Measurements from ENCODE around the gene CCBE1.
A peak's percentile ranks its signal among the peaks of the same experiment; 100 is the strongest.

CCBE1 gene

DNA sequence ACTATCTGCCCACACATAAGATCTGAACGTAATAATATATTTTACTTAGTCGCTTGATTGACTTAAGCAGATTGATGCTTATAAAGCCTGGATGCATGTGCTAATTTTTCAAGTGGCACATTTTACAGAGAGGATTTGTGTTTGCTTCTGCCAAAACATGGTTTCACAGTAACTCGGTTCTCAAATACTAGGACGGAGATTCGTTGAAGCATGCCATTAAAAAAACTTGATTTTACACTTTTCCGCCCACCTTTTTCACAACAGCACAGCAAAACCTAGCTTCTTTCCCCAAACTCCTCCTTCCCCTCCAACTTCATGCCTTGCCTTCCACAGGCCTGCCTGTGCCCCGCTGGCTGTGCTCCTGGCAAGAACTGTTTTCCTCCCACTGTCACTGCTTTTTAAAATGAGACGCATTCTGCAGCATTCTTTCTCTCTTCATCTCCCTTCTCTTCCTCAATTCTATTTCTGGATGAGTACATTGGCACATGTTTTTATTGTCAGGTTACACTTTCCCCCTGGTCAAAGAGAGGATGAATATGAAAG, 283.0 kb downstream of the CCBE1 start:
- DNase-seq (ENCODE audit: low read depth in 1 of 2, low spot score in 1 of 2): no peak

DNA sequence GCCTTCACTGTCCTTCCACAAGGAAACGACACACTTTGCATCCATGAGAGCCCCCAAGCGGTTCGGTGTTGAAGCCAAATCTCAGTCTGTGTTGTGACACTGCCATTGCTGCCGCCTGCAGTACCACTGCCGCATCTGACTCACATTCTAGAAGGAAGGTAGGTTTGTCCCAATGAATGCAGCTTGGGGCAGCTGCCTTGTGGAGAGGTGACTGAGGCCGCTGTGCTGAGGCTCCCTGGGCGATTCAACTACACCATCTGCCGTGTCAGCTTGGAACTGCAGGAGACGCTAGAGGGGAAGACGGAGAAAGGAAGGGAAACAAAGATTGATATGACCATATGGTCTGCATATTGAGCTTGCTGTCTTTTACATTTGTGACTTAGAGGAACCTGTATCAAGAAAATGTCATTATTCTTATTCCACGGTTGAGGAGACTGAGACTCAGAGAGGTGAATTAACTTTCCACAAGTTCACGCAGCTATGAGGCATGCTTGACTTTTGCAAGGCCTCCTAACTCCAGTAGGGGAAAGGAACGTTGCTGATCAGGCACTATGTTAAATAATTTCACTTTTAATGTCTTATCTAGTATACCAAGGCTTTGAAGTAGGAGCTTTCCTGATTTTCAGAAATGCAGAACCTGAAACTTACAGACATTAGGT, 294.7 kb downstream of the CCBE1 start:
- DNase-seq (ENCODE audit: low read depth in 1 of 2, low spot score in 1 of 2): peak; percentile 32 to 62

DNA sequence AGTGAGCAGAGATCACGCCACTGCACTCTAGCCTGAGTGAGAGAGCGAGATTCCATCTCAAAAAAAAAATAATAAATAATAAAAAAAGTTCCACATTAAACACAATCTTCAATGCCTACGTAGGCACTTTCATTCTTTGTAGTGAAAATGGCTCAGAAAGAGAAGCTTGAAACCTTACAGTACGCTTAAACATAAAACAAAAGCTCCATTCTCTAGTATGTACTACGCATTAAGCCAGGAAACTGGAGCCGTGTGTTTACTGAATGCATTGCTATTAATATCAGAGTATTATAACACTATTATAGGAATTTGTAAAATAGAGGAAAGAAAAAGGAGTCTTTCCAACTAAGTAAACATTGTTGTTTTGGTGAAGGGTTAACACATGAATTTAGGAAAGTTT, 296.8 kb downstream of the CCBE1 start:
- no peak for DNase-seq (ENCODE audit: low read depth in 1 of 2, low spot score in 1 of 2)

DNA sequence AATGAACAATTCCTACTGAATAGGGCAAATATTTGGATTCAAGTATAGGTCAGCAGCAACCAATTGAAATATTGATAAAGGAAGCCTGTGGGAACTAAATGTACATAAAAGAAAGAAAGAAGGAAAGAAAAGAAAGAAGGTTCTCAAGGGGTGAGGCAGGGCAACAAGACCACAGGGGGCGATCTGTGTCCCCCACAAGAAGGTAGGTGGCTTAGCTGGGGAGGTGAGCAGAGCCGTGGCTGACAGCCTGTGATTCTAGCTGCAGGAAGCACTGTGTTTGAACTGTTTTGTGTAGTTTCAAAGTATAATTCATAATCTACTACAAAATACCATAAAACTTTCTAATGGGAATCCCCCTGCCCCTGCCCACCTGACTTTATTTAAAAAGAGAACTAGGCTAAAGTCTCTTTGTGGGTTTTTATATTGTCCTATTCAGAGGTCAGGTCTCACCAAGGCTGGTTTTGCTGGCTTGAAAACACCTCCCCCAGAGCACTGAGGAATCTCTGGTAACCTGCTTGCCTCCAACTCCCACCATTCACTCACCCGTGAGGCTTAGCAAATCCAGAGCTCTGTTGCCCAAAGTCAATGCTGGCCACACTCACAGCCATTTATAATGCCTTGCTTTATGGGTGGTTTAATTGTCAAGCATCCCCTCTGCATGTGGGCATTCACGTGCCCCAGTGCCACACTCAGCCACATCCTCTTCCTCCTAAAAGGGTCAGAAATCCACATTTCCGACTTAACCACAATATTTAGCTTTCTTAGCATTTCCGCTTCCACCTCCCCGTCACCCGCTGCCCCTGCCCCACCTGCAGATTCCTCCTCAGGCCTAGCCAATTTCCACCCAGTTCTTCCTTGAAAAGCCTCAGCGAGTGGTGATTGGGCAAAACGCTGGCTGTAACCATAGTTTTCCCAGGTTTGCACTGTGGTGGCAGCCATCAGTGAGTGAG, 301.7 kb downstream of the CCBE1 start:
- no peak for DNase-seq (ENCODE audit: low read depth in 1 of 2, low spot score in 1 of 2)

DNA sequence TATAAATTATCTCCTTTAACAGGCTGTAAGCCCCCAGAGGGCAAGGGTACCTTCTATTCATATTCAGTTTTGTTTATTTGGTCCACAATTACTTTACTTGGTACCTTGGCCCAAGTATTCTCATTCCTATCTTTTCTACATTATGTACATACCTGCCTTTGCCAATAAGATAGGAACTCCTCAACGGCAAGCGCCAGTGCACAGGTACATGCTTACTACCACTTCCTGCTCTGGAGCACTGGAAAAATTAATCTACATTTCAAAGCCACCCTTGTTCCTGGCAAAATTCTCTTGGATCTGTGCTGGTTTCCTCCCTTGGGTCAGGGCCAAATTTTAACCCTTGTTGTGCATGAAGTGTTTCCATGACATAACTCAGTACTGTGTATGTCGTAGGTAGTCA, 303.8 kb downstream of the CCBE1 start:
- no peak for DNase-seq (ENCODE audit: low read depth in 1 of 2, low spot score in 1 of 2)

DNA sequence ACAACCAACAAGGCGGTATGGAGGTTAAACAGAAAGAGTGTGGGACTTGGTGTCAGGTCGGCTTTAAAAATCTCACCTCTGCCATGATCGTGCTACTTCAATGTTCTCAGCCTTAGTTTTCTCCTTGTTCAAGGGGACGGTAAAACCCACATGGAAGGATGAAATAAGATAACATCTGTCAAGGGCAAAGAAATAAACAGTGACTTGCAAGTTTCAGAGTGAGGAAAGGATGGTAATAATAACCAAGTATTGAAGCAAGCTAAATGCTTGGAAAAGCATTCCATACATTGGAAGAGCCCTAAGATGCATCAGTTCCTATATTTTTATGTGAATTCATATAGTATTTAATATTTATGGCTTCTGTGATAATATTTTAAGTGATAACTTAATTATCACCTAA, 308.4 kb downstream of the CCBE1 start:
- no peak for DNase-seq (ENCODE audit: low read depth in 1 of 2, low spot score in 1 of 2)

DNA sequence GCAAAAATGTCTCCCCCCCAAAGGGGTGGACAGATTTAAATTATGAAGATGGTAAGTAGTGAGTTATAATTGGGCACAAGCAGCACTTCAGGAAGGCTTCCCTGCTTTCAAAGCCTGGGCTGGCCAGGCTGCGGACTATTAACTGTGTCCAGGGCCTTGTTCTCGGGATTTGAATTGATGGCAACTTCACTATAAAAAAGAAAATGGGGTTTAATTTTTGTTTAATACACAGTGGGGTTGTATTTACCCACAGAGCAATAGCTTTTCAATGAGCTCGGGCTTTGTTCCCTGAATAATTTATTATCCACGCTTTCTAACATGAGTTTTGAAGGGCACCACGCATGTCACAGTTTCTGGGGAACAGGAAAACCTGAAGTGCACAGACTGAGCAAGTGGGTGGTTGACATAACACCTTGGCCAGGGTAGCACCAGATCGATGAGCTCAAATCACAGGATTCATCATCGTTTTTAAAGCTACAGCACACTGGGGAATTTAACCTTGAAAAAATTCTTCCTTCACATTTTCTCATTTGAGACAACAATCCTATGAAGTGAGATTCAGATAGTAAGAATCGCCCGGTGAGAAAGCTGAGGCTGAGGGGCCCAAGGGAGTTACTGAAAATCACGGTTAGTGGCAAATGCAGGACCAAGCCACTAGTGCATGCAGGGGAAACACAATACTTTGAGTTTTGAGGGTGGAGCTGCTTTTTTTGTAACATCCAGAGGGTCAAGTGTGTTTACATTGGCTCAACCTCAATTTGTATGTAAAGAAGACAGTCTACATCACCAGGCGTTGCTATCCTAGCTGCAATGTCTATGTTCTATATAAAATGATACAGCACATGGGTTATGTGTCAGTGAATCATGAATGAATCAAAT, 309.3 kb downstream of the CCBE1 start:
- DNase-seq (ENCODE audit: low read depth in 1 of 2, low spot score in 1 of 2): no peak

DNA sequence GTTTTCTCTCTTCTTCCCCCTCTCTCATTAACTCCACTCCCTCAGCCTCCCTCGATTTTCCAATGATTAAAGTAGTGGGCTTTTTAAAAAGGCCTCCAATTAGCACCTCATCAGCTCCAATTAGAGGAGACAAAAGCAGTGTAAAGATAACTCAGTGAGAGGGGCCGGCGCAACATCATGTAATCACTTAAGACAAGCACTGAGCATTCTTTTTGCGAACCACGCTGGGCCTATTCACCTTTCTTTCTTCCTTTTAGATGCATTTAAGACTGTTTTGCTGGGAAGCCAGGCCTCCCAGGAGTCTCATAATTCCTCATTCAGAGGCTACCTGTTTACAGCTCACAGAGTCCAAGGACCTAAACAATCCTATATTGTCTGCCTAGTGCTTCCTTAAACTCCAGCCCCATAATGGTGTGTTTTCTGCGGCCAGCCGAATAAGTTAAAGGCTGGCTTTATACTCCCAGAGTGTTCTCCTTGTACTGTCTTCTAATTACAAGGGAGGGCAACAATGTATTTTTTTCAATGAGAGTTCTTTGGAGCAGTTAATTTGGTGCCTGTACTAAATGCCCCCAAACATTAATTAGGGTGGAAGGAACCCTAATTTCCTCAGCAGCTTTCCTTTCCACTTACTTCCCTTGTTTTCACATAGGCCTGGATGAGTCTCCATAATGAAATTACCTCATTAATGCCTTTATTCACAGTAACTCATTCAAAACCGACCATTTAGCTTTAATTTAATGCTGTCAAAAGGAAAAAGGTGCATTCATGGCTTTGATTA, 310.1 kb downstream of the CCBE1 start:
- DNase-seq (ENCODE audit: low read depth in 1 of 2, low spot score in 1 of 2): no peak

DNA sequence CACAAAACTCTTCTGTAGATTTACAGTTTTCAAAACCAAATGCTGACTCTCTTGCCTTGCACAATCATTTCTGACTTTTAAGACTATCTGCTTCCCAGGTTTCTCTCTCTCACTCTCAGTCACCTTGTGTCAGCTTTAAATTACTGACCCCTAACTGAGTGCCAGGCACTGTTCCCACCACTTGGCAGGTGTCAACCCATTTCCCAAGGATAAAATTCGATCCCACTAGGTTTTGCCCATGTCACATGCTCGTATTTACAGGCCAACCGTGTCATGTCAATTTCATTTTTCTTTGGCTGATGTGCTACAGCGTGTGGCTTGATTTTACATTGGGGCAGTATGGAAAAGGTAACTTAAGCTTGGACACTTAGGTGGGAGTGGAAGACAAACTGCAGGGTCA, 312.0 kb downstream of the CCBE1 start:
- no peak for DNase-seq (ENCODE audit: low read depth in 1 of 2, low spot score in 1 of 2)

DNA sequence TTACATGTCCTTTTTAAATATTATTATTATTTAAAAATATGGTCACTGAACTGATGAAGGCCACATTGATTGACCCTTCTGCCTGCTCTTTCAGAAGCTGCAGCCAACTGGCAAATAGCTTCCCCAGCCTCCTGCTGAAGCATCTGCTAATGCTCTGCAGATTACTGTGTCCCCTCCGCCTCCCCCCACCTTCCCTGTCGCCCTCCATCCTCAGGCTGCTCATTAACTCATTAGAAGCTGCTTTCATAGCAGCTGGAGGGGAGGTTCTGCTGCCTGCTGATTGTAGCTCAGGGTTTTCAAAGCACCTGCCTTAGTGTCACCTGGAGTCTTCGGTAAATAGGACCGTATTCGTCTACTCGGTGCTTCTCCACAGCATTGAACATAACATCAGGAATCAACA, 313.4 kb downstream of the CCBE1 start:
- DNase-seq (ENCODE audit: low read depth in 1 of 2, low spot score in 1 of 2): no peak

DNA sequence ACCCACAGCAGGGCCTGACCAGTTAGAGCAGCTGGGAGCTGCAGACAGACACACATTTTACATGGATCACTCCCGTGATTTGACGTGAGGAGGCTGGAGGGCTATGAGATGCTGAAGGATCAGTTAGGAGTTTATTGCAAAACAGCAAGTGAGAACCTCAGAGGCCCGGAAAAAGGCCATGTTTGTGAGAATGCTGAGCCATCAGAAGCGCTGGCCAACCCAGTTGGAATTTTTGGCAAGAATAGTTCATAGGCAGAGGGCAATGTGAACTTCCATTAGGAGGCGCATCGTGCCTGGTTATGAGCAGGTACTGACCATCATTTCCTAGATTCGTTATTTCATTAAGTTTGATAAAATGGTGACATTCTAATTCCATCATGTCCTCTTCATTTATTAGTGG, 314.8 kb downstream of the CCBE1 start:
- no peak for DNase-seq (ENCODE audit: low read depth in 1 of 2, low spot score in 1 of 2)

DNA sequence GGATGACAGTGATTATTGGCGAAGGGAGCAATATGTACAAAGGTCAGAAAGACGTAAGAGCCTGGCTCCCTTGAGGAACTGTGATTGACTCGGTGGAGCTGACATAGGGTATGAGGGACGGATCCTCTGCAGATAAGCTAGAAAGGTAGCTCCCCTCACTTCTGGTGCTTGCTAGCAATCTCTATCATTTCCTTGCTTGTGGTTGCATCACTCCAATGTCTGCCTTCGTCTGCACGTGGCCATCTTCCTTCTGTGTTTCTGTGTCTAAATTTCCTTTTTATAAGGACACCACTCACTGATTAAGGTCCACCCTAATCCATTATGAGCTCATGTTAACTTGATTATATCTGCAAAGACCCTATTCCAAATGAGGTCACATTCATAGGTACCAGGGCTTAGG, 315.3 kb downstream of the CCBE1 start:
- DNase-seq (ENCODE audit: low read depth in 1 of 2, low spot score in 1 of 2): no peak

All from stimulated activated CD4-positive, alpha-beta T cell treated with anti-CD3 and anti-CD28 coated beads, Interleukin-15, amount 100 ng/mL, for 1 hour (primary cell).